ENCODE measurements around the gene KIRREL2. TPM values are rescaled to one million over a fixed set of nuclear protein-coding genes. Genes with fewer than 3 reads are reported as not detected.

The KIRREL2 gene
- total RNA-seq, 1 experiment from 2014 or later = 3.1 TPM

- no peaks in the 10 kb centered on the region; a peak in 1 of 5 replicates for H3K9me3 Mint-ChIP-seq
- Histone ChIP-seq H2BK15ac (ENCODE audit: low read depth, low read length) (no peak overlapping the region), H3K23me2 (ENCODE audit: insufficient read length, low read depth, low read length, poor library complexity, severe bottlenecking) (peaks cover 10% of the 10 kb centered on the region), H3K79me1 (ENCODE audit: insufficient read depth, low read depth, low read length, poor library complexity, severe bottlenecking) (peaks cover 3% of the 10 kb centered on the region), H3K23ac (ENCODE audit: insufficient read length, low read depth, low read length) (no peak overlapping the region), H2BK12ac (ENCODE audit: insufficient read length, low read depth, low read length) (no peak overlapping the region), H2AK5ac (ENCODE audit: insufficient read length, low read length) (no peak overlapping the region), H4K91ac (ENCODE audit: insufficient read length, low read depth, low read length) (no peak overlapping the region), H3K9me3 (ENCODE audit: control insufficient read depth, low read depth, low read length) (no peaks in the 10 kb centered on the region), H3T11ph (ENCODE audit: low read length) (no peak overlapping the region), H2AFZ (ENCODE audit: low read length) (no peak overlapping the region), H3K56ac (ENCODE audit: insufficient read length, low read depth, low read length) (no peak overlapping the region), H3K14ac (ENCODE audit: insufficient read depth, low read length) (peak overlapping the region; percentile 62; the same call in 1 of the 2 replicates), H4K20me1 (ENCODE audit: control insufficient read depth, insufficient read depth, insufficient read length) (no peaks in the 10 kb centered on the region), H4K8ac (replicated peaks; ENCODE audit: insufficient read length, low read depth, low read length) (no peak overlapping the region), H2BK5ac (ENCODE audit: insufficient read length, low read length) (no peak overlapping the region), H2BK120ac (ENCODE audit: low read depth, low read length, poor library complexity, severe bottlenecking) (no peak overlapping the region), H2BK20ac (ENCODE audit: low read depth, low read length, poor library complexity, severe bottlenecking) (no peak overlapping the region), H3K27me3 (ENCODE audit: insufficient read depth, low read length) (no peaks in the 10 kb centered on the region), H3K79me2 (ENCODE audit: insufficient read depth, low read length) (no peaks in the 10 kb centered on the region), H3K4ac (ENCODE audit: low read depth, low read length) (no peak overlapping the region), H3K9ac (ENCODE audit: extremely low read depth, insufficient read length, low read length) (peak overlapping the region; percentile 49), H3K18ac (ENCODE audit: insufficient read length, low read depth, low read length) (no peak overlapping the region), H3K4me2 (ENCODE audit: insufficient read depth, insufficient read length, low read length) (peak overlapping the region; percentile 78), H3K4me1 (ENCODE audit: insufficient read depth, low read length) (peaks cover 5% of the 10 kb centered on the region; the same call in 1 of the 2 replicates), H3K27ac (ENCODE audit: insufficient read length, low read depth, low read length) (no peak overlapping the region), H4K5ac (ENCODE audit: insufficient read length, low read depth, low read length) (no peak overlapping the region)
- H3K36me3 Mint-ChIP-seq (ENCODE audit: insufficient read depth in 1 of 3, low read depth in 3 of 3) = peaks cover 9 to 33% (median 27%) of the 10 kb centered on the region in 3 experiments; a peak in 6 of 7 replicates
- DNase-seq = peak; percentile 65
- peaks cover 12% of the 10 kb centered on the region for H3K27me3 Mint-ChIP-seq (ENCODE audit: low read depth)
- TF ChIP-seq CTCF (conservative IDR thresholded peaks at IDR 0.05) = no peak
- no CpG with 5 or more reads among the region's 43 CpGs for WGBS (ENCODE audit: extremely low coverage, insufficient read length, low lambda C conversion rate)
- H3K27ac Mint-ChIP-seq = peak overlapping the region in 2 of 3 experiments; percentile 84 to 95; a peak in 3 of 7 replicates
- H3K4me1 Mint-ChIP-seq = peaks cover 17 to 35% of the 10 kb centered on the region in 2 experiments
- H3K4me3 Mint-ChIP-seq = peak overlapping the region; percentile 90 to 99
Observed at GRCh38 chr19:35899547-35900214, 43.0 kb downstream of the KIRREL2 start.
